ENCODE data around the gene NT5C3A. TPM values are rescaled to one million over a fixed set of nuclear protein-coding genes. Genes with fewer than 3 reads are reported as not detected.

Gene NT5C3A
- total and polyA plus RNA-seq, 9 of the 15 experiments (the other 6 are each of a cell fraction or from before 2014, with no cell fraction given), result 18.6 to 60.1 (median 40.0) TPM

DNA sequence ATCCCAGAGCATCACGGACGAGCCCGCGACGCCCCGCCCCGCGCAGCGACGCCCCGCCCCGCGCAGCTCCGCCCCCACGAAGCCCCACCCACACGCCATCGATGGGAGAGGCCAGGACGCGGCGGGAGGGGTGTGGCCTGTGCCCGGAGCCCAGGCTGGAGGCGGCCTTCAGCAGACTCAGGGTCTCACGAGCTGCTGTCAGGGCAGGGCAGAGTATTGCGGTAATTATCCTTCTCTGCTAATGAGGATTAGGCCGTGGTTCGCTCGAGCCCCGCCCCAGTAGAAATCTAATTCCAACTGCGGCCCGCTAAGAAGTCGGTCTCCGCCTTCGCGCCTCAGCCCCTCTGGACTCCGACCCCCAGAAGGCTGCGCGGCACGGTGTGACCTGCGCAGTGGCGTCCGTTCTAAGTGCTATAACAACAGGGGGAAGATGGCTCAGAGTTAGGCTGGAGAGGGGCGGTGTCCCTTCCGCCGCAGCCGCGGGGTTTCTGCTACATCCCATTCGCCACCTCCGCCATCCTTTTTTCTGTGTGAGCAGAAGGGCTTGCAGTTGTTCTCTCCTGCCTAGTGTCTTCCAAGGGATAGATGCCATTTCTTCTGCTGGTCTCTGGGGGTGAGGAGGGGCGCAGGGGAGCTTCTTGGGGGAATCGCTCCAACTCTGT is 337 bp upstream of the NT5C3A start (continued):
- TF ChIP-seq MAZ (CRISPR knock-in tag; conservative IDR thresholded peaks at IDR 0.05 in 1 of 2, IDR thresholded peaks at IDR 0.05 in 1 of 2) (peak; percentile 43 to 59; a peak in 2 of 4 replicates), CBFA2T3 (IDR thresholded peaks at IDR 0.05) (no peak), PCBP1 (IDR thresholded peaks at IDR 0.05; ENCODE audit: low read depth, low read length, poor library complexity, severe bottlenecking) (no peak), PHB (CRISPR knock-in tag; IDR thresholded peaks at IDR 0.05) (no peak), ZFX (CRISPR knock-in tag; IDR thresholded peaks at IDR 0.05) (peak; percentile 96), POU5F1 (IDR thresholded peaks at IDR 0.05; ENCODE audit: borderline replicate concordance, low read depth, low read length, partially characterized antibody) (peak; percentile 59), NRF1 (conservative IDR thresholded peaks at IDR 0.05 in 1 of 2, IDR thresholded peaks at IDR 0.05 in 1 of 2) (peak; percentile 95 to 96), ZNF324 (CRISPR knock-in tag; IDR thresholded peaks at IDR 0.05) (no peak), KDM4B (IDR thresholded peaks at IDR 0.05; ENCODE audit: borderline replicate concordance in 2 of 2, low read depth in 1 of 2) (no peak; a peak in 1 of 4 replicates), MITF (IDR thresholded peaks at IDR 0.05) (no peak), POLR2AphosphoS5 (IDR thresholded peaks at IDR 0.05; ENCODE audit: control insufficient read depth, insufficient read depth, low read depth, low read length) (peak; percentile 41; the same call in 1 of the 2 replicates), MAFG (tag; conservative IDR thresholded peaks at IDR 0.05) (no peak), HDAC1 (IDR thresholded peaks at IDR 0.05) (peak in 1 of 2 experiments; percentile 81; a peak in 2 of 4 replicates), PRDM10 (IDR thresholded peaks at IDR 0.05; ENCODE audit: partially characterized antibody) (peak; percentile 85), CSDE1 (IDR thresholded peaks at IDR 0.05) (peak in 1 of 2 experiments; percentile 68; a peak in 1 of 4 replicates), TGIF2 (CRISPR knock-in tag; IDR thresholded peaks at IDR 0.05) (peak; percentile 56; the same call in 1 of the 2 replicates), ZNF316 (IDR thresholded peaks at IDR 0.05) (no peak), HCFC1 (IDR thresholded peaks at IDR 0.05; ENCODE audit: low read depth, low read length) (peak; percentile 89), HBP1 (CRISPR knock-in tag; IDR thresholded peaks at IDR 0.05) (0 out of 2 replicates have a peak, but pooled peaks have one; percentile 42)
- TF ChIP-seq, protein P1, sequence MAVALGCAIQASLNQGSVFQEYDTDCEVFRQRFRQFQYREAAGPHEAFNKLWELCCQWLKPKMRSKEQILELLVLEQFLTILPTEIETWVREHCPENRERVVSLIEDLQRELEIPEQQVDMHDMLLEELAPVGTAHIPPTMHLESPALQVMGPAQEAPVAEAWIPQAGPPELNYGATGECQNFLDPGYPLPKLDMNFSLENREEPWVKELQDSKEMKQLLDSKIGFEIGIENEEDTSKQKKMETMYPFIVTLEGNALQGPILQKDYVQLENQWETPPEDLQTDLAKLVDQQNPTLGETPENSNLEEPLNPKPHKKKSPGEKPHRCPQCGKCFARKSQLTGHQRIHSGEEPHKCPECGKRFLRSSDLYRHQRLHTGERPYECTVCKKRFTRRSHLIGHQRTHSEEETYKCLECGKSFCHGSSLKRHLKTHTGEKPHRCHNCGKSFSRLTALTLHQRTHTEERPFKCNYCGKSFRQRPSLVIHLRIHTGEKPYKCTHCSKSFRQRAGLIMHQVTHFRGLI (CRISPR knock-in tag; IDR thresholded peaks at IDR 0.05), result no peak
